IPS-18a (cell line): ENCODE data around the gene BMPER.

Source experiments
- H3K27ac ChIP-seq: one replicate; pipeline ENCODE4 v1.5.1; 2013; ENCODE audit warnings: low read length
- H3K27me3 ChIP-seq: one replicate; pipeline ENCODE4 v1.6.1; 2013; ENCODE audit warnings: mild to moderate bottlenecking, low read length; ENCODE audit not compliant: control insufficient read depth, insufficient read depth
- H3K36me3 ChIP-seq: one replicate; pipeline ENCODE4 v1.6.1; 2013; ENCODE audit warnings: low read depth, low read length; ENCODE audit not compliant: control insufficient read depth
- H3K4me1 ChIP-seq: one replicate; pipeline ENCODE4 v1.6.1; 2013; ENCODE audit warnings: low read depth, low read length; ENCODE audit not compliant: control insufficient read depth
- H3K4me3 ChIP-seq: one replicate; pipeline ENCODE4 v1.5.1; 2013; ENCODE audit warnings: low read length
- H3K9ac ChIP-seq: one replicate; pipeline ENCODE4 v1.6.1; 2013; ENCODE audit warnings: mild to moderate bottlenecking, low read length, moderate library complexity
- H3K9me3 ChIP-seq: one replicate; pipeline ENCODE4 v1.6.1; 2013; ENCODE audit warnings: low read depth, low read length; ENCODE audit not compliant: control insufficient read depth

BMPER gene

DNA sequence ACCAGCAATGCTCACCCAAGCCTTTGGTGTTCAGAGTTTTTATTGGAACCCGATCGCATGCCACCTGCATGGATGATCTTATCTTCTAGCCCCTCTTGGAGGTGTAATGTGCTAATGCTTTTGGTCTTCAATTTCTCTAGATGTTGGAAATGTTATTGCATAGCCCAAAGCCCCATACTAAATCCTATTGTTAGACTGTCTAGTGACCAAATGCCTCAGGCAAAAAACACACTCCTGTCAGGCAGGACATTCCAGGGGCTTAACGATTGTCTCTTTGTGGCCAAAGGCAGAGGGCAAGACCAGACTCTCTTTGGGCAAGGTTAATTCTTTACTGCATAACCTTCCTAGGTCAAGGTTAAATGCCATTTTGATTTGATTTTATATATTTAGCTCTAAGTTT is 187.9 kb downstream of the BMPER start:
- Histone ChIP-seq H3K4me1 (no peaks in the 10 kb centered on the region), H3K36me3 (no peaks in the 10 kb centered on the region), H3K9ac (no peak overlapping the region), H3K27ac (no peak overlapping the region), H3K9me3 (no peaks in the 10 kb centered on the region), H3K4me3 (no peak overlapping the region), H3K27me3 (no peaks in the 10 kb centered on the region)

DNA sequence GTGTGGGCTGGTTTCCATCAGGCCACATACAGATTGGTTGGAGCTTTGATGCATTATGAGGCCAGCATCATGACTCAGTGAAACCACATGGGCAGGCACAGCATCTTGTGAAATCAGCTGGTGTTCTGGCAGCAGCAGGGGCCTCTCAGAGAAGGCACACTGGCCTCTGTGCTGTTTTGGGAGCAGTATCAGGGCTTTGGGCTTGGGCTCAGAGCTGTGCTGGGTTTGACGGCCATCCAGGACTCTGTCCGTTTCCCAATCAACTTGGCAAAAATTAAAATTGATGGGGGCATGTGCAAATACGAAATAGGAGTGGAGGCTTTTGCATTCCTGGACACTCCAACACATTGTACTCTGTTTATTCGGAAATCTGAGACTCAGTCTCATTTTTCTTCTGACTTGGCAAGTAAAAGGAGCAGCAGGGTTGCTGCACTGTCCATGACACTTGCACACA is 190.9 kb downstream of the BMPER start:
- no peak overlapping the region for H3K27ac ChIP-seq
- H3K4me3 ChIP-seq: no peak overlapping the region
- no peaks in the 10 kb centered on the region for H3K9me3 ChIP-seq
- H3K36me3 ChIP-seq: no peaks in the 10 kb centered on the region
- H3K27me3 ChIP-seq: no peaks in the 10 kb centered on the region
- no peaks in the 10 kb centered on the region for H3K4me1 ChIP-seq
- no peak overlapping the region for H3K9ac ChIP-seq

DNA sequence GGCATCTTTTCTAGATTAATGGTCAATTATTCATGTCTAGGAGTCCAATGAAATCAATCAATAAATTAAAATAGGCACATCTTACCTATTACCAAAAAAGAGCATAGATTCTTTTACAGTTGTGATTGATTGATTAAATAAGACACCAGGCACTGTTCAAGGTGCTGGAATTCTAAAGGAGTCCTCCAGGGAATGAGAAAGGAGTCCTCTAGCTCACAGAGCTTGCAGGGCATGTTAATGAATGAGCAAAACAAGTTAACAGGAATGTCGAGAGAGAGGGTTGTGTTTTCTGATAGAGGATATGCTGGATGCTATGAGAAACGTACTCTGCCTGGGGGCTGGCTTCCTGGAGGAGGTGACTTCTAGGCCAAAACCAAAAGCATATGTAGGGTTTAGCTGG is 191.4 kb downstream of the BMPER start:
- Histone ChIP-seq H3K4me1 (no peaks in the 10 kb centered on the region), H3K9ac (no peak overlapping the region), H3K27me3 (no peaks in the 10 kb centered on the region), H3K36me3 (no peaks in the 10 kb centered on the region), H3K4me3 (no peak overlapping the region), H3K27ac (no peak overlapping the region), H3K9me3 (no peaks in the 10 kb centered on the region)

DNA sequence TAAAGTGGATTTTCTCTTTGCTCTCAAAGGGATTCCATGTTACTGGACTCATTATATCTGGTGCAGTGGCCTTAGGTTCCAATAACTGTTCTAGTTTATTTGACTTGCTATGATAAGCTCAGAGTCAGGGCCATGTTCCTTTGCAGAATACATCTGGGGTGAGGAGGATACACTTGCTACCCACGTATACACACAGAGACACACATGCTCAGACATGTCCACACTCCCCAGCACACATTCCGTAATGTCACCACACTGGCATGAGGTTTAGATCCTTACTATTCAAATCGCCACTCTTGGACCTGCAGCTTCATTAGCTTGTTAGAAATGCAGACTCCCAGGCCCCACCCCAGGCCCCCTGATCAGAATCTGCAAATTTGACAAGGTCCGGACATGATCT is 195.3 kb downstream of the BMPER start:
- Histone ChIP-seq H3K9me3 (no peaks in the 10 kb centered on the region), H3K4me3 (no peak overlapping the region), H3K27ac (no peak overlapping the region), H3K36me3 (no peaks in the 10 kb centered on the region), H3K4me1 (no peaks in the 10 kb centered on the region), H3K27me3 (no peaks in the 10 kb centered on the region), H3K9ac (no peak overlapping the region)

DNA sequence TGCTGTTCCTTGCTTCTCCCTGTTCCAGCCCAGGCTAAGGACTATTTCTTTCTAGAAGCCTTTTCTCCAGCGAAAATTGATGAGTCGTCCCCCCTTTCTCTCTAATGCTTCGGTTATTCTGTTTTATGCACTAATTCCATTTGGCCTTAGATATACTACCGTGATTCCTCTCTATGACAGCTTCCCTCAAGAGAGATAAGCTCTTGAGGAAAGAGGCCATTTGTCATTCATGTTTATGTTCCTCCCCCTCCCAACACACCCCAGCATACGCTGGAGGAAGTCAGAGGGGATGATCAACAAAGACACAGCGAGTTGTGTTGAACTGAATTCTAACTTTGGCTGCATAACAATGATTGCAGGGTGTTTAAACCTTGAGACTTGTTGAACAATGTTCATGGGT is 198.8 kb downstream of the BMPER start:
- Histone ChIP-seq H3K9ac (no peak overlapping the region), H3K27ac (no peak overlapping the region), H3K4me1 (no peaks in the 10 kb centered on the region), H3K4me3 (no peak overlapping the region), H3K27me3 (no peaks in the 10 kb centered on the region), H3K36me3 (no peaks in the 10 kb centered on the region), H3K9me3 (no peaks in the 10 kb centered on the region)

DNA sequence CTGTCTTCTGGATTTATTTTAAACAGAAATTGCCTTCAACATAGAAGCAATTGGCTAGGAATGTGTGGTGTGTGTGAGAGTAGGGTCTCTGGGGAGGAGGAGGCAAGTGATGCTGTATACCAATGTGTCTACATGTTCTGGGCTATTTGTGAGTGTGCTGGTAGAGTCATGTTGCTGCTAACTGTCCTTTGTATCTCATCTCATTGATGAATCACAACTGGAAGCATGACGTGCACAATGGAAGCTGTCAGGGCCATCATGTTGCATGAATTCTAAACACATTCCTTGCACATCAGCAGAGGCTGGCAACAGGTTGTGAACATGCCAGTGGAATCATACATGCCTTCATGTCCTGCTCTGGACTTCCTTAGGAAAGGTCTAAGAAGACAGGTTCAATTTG is 199.7 kb downstream of the BMPER start:
- Histone ChIP-seq H3K4me1 (no peaks in the 10 kb centered on the region), H3K27me3 (no peaks in the 10 kb centered on the region), H3K9me3 (no peaks in the 10 kb centered on the region), H3K9ac (no peak overlapping the region), H3K4me3 (no peak overlapping the region), H3K27ac (no peak overlapping the region), H3K36me3 (no peaks in the 10 kb centered on the region)

DNA sequence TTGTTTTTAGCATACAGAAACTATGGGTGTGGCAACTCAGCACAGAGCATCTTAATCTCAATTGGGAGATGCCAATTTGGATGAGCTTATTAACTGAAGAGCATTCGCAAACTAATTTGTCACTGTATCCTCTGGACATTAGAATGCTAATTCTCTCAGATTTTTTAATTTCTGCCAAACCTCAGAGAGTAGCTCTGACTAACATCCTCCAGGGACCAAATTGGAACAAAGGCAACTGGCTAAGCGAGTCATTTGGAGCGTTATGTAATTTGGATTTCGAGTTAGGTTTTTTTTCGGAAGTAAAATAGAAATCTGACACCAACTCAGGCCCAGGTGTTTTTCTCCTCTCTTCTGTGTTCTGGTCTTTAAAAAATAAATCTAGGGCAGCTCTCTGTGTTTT is 201.9 kb downstream of the BMPER start:
- H3K27me3 ChIP-seq: no peaks in the 10 kb centered on the region
- no peaks in the 10 kb centered on the region for H3K4me1 ChIP-seq
- no peaks in the 10 kb centered on the region for H3K9me3 ChIP-seq
- H3K9ac ChIP-seq: no peak overlapping the region
- no peak overlapping the region for H3K27ac ChIP-seq
- no peaks in the 10 kb centered on the region for H3K36me3 ChIP-seq
- H3K4me3 ChIP-seq: no peak overlapping the region

DNA sequence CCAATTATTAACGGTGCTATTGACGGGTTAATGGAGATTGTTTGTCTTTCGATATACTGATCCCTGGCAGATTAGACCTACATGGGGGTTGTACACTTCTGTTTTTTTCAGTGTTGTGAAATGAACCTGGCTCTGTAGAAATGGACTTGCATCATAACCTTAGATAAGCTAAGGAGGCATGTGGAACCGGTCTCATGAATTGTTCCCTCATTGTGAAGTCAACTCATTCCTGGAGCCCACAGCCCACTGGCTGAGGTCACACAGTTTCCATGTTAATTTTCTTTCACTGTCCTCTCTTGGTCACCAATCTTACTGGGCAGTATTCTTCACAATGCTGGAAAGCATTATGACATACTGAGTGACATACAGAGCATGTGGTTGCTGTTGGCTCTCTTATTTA is 202.8 kb downstream of the BMPER start:
- no peak overlapping the region for H3K4me3 ChIP-seq
- no peaks in the 10 kb centered on the region for H3K4me1 ChIP-seq
- no peaks in the 10 kb centered on the region for H3K27me3 ChIP-seq
- no peak overlapping the region for H3K27ac ChIP-seq
- H3K36me3 ChIP-seq: no peaks in the 10 kb centered on the region
- no peaks in the 10 kb centered on the region for H3K9me3 ChIP-seq
- no peak overlapping the region for H3K9ac ChIP-seq

DNA sequence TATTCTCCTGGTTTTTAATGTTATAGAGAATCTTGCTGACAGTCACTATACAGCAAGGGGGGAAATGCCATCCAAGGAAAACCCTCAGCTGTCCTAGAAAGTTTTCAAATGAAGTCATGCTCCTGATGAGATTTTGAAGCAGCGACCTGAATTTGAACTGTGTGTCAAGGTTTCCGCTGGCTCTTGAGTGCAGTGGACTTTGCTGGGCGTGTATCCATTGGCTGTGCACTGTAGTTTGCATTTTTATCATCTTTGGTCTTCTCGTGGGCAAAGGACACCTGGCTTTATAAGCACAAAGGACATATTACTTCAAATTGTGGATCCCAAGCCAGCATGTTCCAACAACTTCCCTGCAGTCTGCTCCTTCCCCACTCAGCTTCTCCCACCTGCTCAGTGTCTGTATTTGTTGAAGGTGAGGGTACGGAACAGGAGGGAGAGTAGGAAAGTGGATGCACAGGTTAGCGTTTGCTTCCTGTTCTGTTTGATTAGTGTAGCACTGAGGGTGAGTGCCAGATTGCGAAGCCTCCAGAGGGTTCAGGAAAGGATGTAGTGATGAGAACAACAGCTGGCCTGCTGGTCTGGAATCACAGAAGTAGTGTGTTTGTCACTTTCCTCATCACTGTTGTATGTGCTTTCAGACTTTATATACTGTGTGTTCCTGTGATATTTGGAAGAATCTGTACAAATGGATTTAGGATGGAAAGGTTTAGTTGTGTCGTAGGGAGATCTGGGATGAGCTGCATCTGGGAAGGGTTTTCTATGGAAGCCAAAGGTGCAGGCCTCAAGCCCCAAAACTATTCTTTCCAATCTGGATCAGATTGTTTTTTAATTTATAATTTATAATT is 204.8 kb downstream of the BMPER start:
- Histone ChIP-seq H3K9ac (no peak overlapping the region), H3K4me1 (no peaks in the 10 kb centered on the region), H3K4me3 (no peak overlapping the region), H3K27me3 (no peaks in the 10 kb centered on the region), H3K27ac (no peak overlapping the region), H3K9me3 (peaks cover under 1% of the 10 kb centered on the region), H3K36me3 (no peaks in the 10 kb centered on the region)

DNA sequence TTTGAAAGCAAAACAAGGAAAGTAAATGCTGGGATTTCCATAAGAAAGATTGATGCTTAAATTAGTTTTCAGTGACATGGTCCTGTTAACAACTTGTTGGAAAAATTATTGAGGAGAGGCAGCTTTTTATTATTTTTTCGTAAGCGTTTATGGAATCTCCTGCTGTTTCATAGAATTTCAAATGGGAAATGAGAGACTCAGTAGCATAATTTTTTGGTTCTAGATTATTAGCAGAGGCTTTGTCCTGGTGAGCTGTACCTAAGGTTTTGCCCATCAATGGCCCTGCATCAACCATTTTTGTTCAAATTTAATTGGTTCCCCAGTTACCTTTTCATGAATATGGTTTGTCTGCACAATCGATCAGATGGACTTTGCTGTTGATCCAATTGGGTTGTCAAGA is 205.7 kb downstream of the BMPER start:
- Histone ChIP-seq H3K27ac (no peak overlapping the region), H3K9me3 (peaks cover 6% of the 10 kb centered on the region), H3K36me3 (no peaks in the 10 kb centered on the region), H3K27me3 (no peaks in the 10 kb centered on the region), H3K4me3 (no peak overlapping the region), H3K9ac (no peak overlapping the region), H3K4me1 (no peaks in the 10 kb centered on the region)

DNA sequence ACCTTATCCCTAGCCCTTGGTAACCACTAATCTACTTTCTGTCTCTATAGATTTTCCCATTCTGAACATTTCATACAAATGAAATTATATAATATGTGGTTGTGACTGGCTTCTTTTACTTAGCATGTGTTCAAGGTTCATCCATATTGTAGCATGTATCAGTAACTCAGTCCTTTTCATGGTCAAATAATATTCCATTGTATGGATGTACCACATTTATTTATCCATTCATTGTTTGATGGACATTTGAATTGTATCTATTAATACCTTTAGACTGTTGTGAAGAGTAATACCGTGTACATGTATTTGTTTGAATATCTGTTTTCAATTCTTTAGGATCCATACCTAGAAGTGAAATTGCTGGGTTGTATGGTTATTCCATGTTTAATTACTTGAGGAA is 210.2 kb downstream of the BMPER start:
- Histone ChIP-seq H3K9ac (no peak overlapping the region), H3K4me3 (no peak overlapping the region), H3K4me1 (no peaks in the 10 kb centered on the region), H3K36me3 (no peaks in the 10 kb centered on the region), H3K9me3 (peaks cover 6% of the 10 kb centered on the region), H3K27me3 (no peaks in the 10 kb centered on the region), H3K27ac (no peak overlapping the region)

DNA sequence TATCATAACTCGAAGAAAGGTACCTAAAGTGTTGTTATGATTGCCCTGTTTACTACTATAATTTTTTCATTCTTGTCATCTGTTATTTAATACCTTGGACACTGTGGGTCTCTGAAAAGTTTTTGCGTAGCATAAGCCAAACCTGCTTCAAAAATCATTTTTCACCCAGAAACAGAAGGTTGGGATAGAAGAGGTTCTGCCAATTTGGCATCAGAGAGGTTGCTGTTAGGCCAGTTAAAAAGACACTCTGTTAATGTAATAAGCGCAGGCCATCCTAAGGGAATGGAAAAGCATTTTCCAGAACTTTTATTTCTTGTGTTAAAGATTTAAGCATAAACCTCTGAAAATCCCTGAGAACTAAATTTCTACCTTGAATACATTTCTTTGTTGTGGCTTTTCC is 212.2 kb downstream of the BMPER start:
- H3K36me3 ChIP-seq: no peaks in the 10 kb centered on the region

More for the DNA sequence above, 212.2 kb downstream of the BMPER start:
- H3K9me3 ChIP-seq: peaks cover 6% of the 10 kb centered on the region
- no peak overlapping the region for H3K4me3 ChIP-seq
- H3K4me1 ChIP-seq: no peaks in the 10 kb centered on the region
- no peak overlapping the region for H3K27ac ChIP-seq
- no peaks in the 10 kb centered on the region for H3K27me3 ChIP-seq
- no peak overlapping the region for H3K9ac ChIP-seq
